Measurements from ENCODE around the gene NIT2.

DNA sequence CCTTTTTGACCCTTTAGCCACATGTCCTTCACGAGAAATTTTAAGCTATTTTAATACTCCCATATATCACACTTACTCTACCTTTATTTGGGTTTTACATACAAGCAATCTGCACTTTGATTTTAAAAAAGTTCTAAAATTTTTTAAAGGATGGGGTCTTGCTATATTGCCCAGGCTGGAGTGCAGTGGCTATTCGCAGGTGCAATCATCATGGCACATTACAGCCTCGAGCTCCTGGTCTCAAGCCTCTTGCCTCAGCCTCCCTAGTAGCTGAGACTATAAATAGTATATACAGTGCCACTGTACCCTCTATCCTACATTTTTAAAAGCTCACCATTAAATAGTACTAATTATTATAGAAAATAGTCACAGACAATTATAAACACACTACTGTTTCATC lies 29.9 kb downstream of the NIT2 start:
- TF ChIP-seq, protein P1, sequence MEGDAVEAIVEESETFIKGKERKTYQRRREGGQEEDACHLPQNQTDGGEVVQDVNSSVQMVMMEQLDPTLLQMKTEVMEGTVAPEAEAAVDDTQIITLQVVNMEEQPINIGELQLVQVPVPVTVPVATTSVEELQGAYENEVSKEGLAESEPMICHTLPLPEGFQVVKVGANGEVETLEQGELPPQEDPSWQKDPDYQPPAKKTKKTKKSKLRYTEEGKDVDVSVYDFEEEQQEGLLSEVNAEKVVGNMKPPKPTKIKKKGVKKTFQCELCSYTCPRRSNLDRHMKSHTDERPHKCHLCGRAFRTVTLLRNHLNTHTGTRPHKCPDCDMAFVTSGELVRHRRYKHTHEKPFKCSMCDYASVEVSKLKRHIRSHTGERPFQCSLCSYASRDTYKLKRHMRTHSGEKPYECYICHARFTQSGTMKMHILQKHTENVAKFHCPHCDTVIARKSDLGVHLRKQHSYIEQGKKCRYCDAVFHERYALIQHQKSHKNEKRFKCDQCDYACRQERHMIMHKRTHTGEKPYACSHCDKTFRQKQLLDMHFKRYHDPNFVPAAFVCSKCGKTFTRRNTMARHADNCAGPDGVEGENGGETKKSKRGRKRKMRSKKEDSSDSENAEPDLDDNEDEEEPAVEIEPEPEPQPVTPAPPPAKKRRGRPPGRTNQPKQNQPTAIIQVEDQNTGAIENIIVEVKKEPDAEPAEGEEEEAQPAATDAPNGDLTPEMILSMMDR (IDR thresholded peaks at IDR 0.05; ENCODE audit: poor library complexity, severe bottlenecking): no peak
- TF ChIP-seq EZH2 (IDR thresholded peaks at IDR 0.05; ENCODE audit: borderline replicate concordance, insufficient read depth, low read length, poor library complexity, severe bottlenecking): no peak
- TF ChIP-seq, protein P2, sequence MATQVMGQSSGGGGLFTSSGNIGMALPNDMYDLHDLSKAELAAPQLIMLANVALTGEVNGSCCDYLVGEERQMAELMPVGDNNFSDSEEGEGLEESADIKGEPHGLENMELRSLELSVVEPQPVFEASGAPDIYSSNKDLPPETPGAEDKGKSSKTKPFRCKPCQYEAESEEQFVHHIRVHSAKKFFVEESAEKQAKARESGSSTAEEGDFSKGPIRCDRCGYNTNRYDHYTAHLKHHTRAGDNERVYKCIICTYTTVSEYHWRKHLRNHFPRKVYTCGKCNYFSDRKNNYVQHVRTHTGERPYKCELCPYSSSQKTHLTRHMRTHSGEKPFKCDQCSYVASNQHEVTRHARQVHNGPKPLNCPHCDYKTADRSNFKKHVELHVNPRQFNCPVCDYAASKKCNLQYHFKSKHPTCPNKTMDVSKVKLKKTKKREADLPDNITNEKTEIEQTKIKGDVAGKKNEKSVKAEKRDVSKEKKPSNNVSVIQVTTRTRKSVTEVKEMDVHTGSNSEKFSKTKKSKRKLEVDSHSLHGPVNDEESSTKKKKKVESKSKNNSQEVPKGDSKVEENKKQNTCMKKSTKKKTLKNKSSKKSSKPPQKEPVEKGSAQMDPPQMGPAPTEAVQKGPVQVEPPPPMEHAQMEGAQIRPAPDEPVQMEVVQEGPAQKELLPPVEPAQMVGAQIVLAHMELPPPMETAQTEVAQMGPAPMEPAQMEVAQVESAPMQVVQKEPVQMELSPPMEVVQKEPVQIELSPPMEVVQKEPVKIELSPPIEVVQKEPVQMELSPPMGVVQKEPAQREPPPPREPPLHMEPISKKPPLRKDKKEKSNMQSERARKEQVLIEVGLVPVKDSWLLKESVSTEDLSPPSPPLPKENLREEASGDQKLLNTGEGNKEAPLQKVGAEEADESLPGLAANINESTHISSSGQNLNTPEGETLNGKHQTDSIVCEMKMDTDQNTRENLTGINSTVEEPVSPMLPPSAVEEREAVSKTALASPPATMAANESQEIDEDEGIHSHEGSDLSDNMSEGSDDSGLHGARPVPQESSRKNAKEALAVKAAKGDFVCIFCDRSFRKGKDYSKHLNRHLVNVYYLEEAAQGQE (IDR thresholded peaks at IDR 0.05; ENCODE audit: borderline replicate concordance): no peak
- TF ChIP-seq EP300 (conservative IDR thresholded peaks at IDR 0.05; ENCODE audit: poor library complexity, severe bottlenecking): no peak
- no peak for TF ChIP-seq SMC3 (conservative IDR thresholded peaks at IDR 0.05; ENCODE audit: poor library complexity)
- TF ChIP-seq RAD21 (conservative IDR thresholded peaks at IDR 0.05): no peak
